H9 (cell line): ENCODE measurements around the gene TBC1D9B. TPM values are rescaled to one million over a fixed set of nuclear protein-coding genes. Genes with fewer than 3 reads are reported as not detected.

Source experiments
- DNase-seq: peaks from one replicate; pipeline ENCODE4 v3.0.0-alpha.2; 2017
- H2AFZ ChIP-seq: one replicate; pipeline ENCODE4 v1.6.1; 2013; ENCODE audit warnings: mild to moderate bottlenecking, low read length, control low read depth, moderate library complexity
- H2AK5ac ChIP-seq: 2 replicates; pipeline ENCODE4 v1.6.1; 2013; ENCODE audit warnings: low read length, control low read depth, mixed read lengths; ENCODE audit not compliant: insufficient read length
- H2BK120ac ChIP-seq: one replicate; pipeline ENCODE4 v1.6.1; 2013; ENCODE audit warnings: low read depth, mild to moderate bottlenecking, low read length, control low read depth, inconsistent platforms; ENCODE audit not compliant: poor library complexity, severe bottlenecking
- H2BK12ac ChIP-seq: 2 replicates; pipeline ENCODE4 v1.6.1; 2013; ENCODE audit warnings: low read length, control low read depth, mixed read lengths, low read depth; ENCODE audit not compliant: insufficient read length
- H2BK15ac ChIP-seq: 2 replicates; pipeline ENCODE4 v1.6.1; 2013; ENCODE audit warnings: low read depth, low read length, control low read depth
- H2BK20ac ChIP-seq: one replicate; pipeline ENCODE4 v1.6.1; 2013; ENCODE audit warnings: low read depth, mild to moderate bottlenecking, low read length, control low read depth, inconsistent platforms; ENCODE audit not compliant: poor library complexity, severe bottlenecking
- H2BK5ac ChIP-seq: 2 replicates; pipeline ENCODE4 v1.6.1; 2013; ENCODE audit warnings: low read length, control low read depth, mixed read lengths; ENCODE audit not compliant: insufficient read length
- H3K14ac ChIP-seq: 2 replicates; pipeline ENCODE4 v1.6.1; 2013; ENCODE audit warnings: low read length, control low read depth; ENCODE audit not compliant: insufficient read depth
- H3K18ac ChIP-seq: 2 replicates; pipeline ENCODE4 v1.6.1; 2013; ENCODE audit warnings: low read depth, mild to moderate bottlenecking, mixed read lengths, low read length, control low read depth; ENCODE audit not compliant: insufficient read length
- H3K23ac ChIP-seq: 2 replicates; pipeline ENCODE4 v1.6.1; 2013; ENCODE audit warnings: low read length, control low read depth, mixed read lengths, low read depth; ENCODE audit not compliant: insufficient read length
- H3K23me2 ChIP-seq: 2 replicates; pipeline ENCODE4 v1.6.1; 2013; ENCODE audit warnings: low read depth, mild to moderate bottlenecking, mixed read lengths, low read length, control low read depth; ENCODE audit not compliant: insufficient read length, poor library complexity, severe bottlenecking
- H3K27ac ChIP-seq: 2 replicates; pipeline ENCODE4 v1.5.1; 2013; ENCODE audit warnings: low read length, control low read depth, mixed read lengths, low read depth; ENCODE audit not compliant: insufficient read length
- H3K27me3 ChIP-seq: 2 replicates; pipeline ENCODE4 v1.6.1; 2013; ENCODE audit warnings: low read length, control low read depth, inconsistent platforms; ENCODE audit not compliant: insufficient read depth
- H3K4ac ChIP-seq: 2 replicates; pipeline ENCODE4 v1.6.1; 2013; ENCODE audit warnings: low read depth, mild to moderate bottlenecking, control low read depth, inconsistent platforms, low read length, moderate library complexity
- H3K4me1 ChIP-seq: 2 replicates; pipeline ENCODE4 v1.6.1; 2013; ENCODE audit warnings: low read length, control low read depth, inconsistent platforms; ENCODE audit not compliant: insufficient read depth
- H3K4me2 ChIP-seq: 2 replicates; pipeline ENCODE4 v1.6.1; 2013; ENCODE audit warnings: low read length, control low read depth, mixed read lengths; ENCODE audit not compliant: insufficient read length, insufficient read depth
- H3K56ac ChIP-seq: 2 replicates; pipeline ENCODE4 v1.6.1; 2013; ENCODE audit warnings: low read depth, mild to moderate bottlenecking, mixed read lengths, low read length, control low read depth; ENCODE audit not compliant: insufficient read length
- H3K79me1 ChIP-seq: 2 replicates; pipeline ENCODE4 v1.6.1; 2013; ENCODE audit warnings: low read depth, mild to moderate bottlenecking, moderate library complexity, low read length, control low read depth, inconsistent platforms; ENCODE audit not compliant: insufficient read depth, poor library complexity, severe bottlenecking
- H3K79me2 ChIP-seq: 2 replicates; pipeline ENCODE4 v1.6.1; 2013; ENCODE audit warnings: low read length, control low read depth, inconsistent platforms; ENCODE audit not compliant: insufficient read depth
- H3K9ac ChIP-seq: 2 replicates; pipeline ENCODE4 v1.6.1; 2013; ENCODE audit warnings: low read length, control low read depth, mixed read lengths; ENCODE audit not compliant: insufficient read length; ENCODE audit errors: extremely low read depth
- H3K9me3 ChIP-seq: one replicate; pipeline ENCODE4 v1.6.1; 2013; ENCODE audit warnings: low read depth, low read length, inconsistent platforms; ENCODE audit not compliant: control insufficient read depth
- H3T11ph ChIP-seq: one replicate; pipeline ENCODE4 v1.6.1; 2013; ENCODE audit warnings: mild to moderate bottlenecking, low read length, control low read depth, inconsistent platforms
- H4K20me1 ChIP-seq: one replicate; pipeline ENCODE4 v1.6.1; 2013; ENCODE audit not compliant: control insufficient read depth, insufficient read length, insufficient read depth
- H4K5ac ChIP-seq: 2 replicates; pipeline ENCODE4 v1.6.1; 2013; ENCODE audit warnings: low read depth, mild to moderate bottlenecking, mixed read lengths, low read length, control low read depth; ENCODE audit not compliant: insufficient read length
- H4K8ac ChIP-seq: replicated peaks from 2 replicates; pipeline ENCODE4 v1.6.1; 2013; ENCODE audit warnings: low read length, control low read depth, mixed read lengths, low read depth; ENCODE audit not compliant: insufficient read length
- H4K91ac ChIP-seq: 2 replicates; pipeline ENCODE4 v1.6.1; 2013; ENCODE audit warnings: low read depth, mild to moderate bottlenecking, moderate library complexity, mixed read lengths, low read length, control low read depth; ENCODE audit not compliant: insufficient read length
- H3K27ac Mint-ChIP-seq, 3 experiments: 2 replicates in 2 of 3; 3 replicates in 1 of 3; pipeline ENCODE4 v1.8.0; 2020 to 2021; ENCODE audit warnings: mixed read lengths in 3 of 3, mild to moderate bottlenecking in 1 of 3, moderate library complexity in 1 of 3
- H3K27me3 Mint-ChIP-seq: 2 replicates; pipeline ENCODE4 v1.8.0; 2021; ENCODE audit warnings: low read depth, mild to moderate bottlenecking, moderate library complexity, mixed read lengths
- H3K36me3 Mint-ChIP-seq, 3 experiments: 2 replicates in 2 of 3; 3 replicates in 1 of 3; pipeline ENCODE4 v1.8.0; 2020 to 2021; ENCODE audit warnings: low read depth in 3 of 3, mixed read lengths in 3 of 3; ENCODE audit not compliant: insufficient read depth in 1 of 3
- H3K4me1 Mint-ChIP-seq, 2 experiments: 2 replicates each; pipeline ENCODE4 v1.8.0; 2020; ENCODE audit warnings: mixed read lengths in 2 of 2
- H3K4me3 Mint-ChIP-seq, 2 experiments: 2 replicates in 1 of 2; 3 replicates in 1 of 2; pipeline ENCODE4 v1.8.0; 2020 to 2021; ENCODE audit warnings: mild to moderate bottlenecking in 2 of 2, mixed read lengths in 2 of 2, moderate library complexity in 1 of 2
- H3K9me3 Mint-ChIP-seq, 2 experiments: 2 replicates in 1 of 2; 3 replicates in 1 of 2; pipeline ENCODE4 v1.8.0; 2020; ENCODE audit warnings: mild to moderate bottlenecking in 2 of 2, mixed read lengths in 2 of 2, moderate library complexity in 1 of 2
- WGBS: extraction: QIAGEN DNeasy Blood & Tissue Kit; methylation state at CpG from one replicate; pipeline ENCODE4 v1.1.7; 2013; ENCODE audit warnings: missing lambda C conversion rate, low lambda C conversion rate, mixed read lengths; ENCODE audit not compliant: insufficient read length; ENCODE audit errors: extremely low coverage; 5-methylcytosine and 5-hydroxymethylcytosine counted together
- total RNA-seq: library from RNA; stranded (reverse); gene quantifications from 2 replicates; pipeline ENCODE4 v1.2.1, GENCODE V29; 2021
- TF ChIP-seq, protein P1 (sequence below): fragments of 200-600 bp; sonication (generic); conservative IDR thresholded peaks from 3 replicates; pipeline ENCODE4 v1.8.0; 2021; ENCODE audit warnings: antibody characterized with exemption, mild to moderate bottlenecking

TBC1D9B gene
- total RNA-seq, 1 experiment from 2014 or later = 62.1 TPM

DNA sequence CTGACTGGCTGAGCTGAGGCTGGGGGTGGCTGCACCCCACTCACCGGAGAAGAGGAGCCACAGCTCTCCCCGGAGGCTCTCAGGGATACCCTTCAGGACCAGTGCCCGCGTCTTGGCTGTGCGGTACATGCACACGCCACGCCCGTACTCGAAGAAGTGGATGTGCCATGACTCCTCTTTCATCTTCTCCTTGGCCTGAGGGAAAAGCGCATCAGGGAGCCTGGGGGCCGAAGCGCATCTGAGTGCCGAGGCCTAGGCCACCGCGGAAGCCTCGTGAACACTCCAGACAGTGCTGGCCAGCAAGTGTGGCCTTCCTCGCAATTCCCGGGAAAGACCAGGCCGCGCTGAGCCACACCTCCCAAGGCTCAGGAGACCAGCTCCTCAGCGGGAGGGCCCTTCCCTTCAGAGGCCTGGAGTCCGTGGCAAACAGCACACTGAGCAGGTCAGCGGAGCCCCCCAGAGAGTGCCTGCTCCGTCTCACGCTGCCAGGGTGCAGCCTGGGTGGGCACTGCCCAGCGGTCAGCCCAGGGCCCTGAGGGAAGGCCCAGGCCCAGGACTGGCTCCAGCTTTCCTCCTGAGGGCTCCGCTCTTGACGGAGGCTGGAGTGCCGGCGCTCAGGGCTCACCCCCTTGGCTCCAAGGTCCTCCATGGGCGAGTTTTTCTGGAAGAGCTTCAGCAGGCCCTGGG is 28.6 kb downstream of the TBC1D9B start:
- no peak overlapping the region for H2BK5ac ChIP-seq
- no peak overlapping the region for H3K14ac ChIP-seq
- no peak overlapping the region for H2AFZ ChIP-seq
- no peak overlapping the region for H3K27ac ChIP-seq
- no peak overlapping the region for H3K56ac ChIP-seq
- no peaks in the 10 kb centered on the region for H3K27me3 ChIP-seq
- no peak overlapping the region for H4K5ac ChIP-seq
- H3K18ac ChIP-seq = no peak overlapping the region
- no peak overlapping the region for H3K23ac ChIP-seq
- no peak for DNase-seq
- no peaks in the 10 kb centered on the region for H3K4me1 ChIP-seq
- H3T11ph ChIP-seq = no peak overlapping the region
- H2BK12ac ChIP-seq = no peak overlapping the region
- no peak overlapping the region for H2AK5ac ChIP-seq
- Mint-ChIP-seq H3K27ac (peak overlapping the region in 1 of 3 experiments; percentile 61; a peak in 2 of 7 replicates), H3K27me3 (peaks cover 2% of the 10 kb centered on the region), H3K9me3 (peaks cover 19 to 21% of the 10 kb centered on the region in 2 experiments), H3K36me3 (peaks cover 23 to 49% (median 48%) of the 10 kb centered on the region in 3 experiments), H3K4me1 (no peaks in the 10 kb centered on the region), H3K4me3 (no peak overlapping the region)
- no peak overlapping the region for H4K8ac ChIP-seq
- no peak overlapping the region for H3K4me2 ChIP-seq
- no peaks in the 10 kb centered on the region for H3K79me2 ChIP-seq
- H3K23me2 ChIP-seq = no peaks in the 10 kb centered on the region
- no peaks in the 10 kb centered on the region for H3K79me1 ChIP-seq
- no peak overlapping the region for H2BK20ac ChIP-seq
- no peak overlapping the region for H2BK15ac ChIP-seq
- peaks cover 12% of the 10 kb centered on the region for H3K9me3 ChIP-seq
- no peak overlapping the region for H3K4ac ChIP-seq
- no peaks in the 10 kb centered on the region for H4K20me1 ChIP-seq
- H3K9ac ChIP-seq = no peak overlapping the region
- H4K91ac ChIP-seq = no peak overlapping the region
- no peak overlapping the region for H2BK120ac ChIP-seq
- WGBS = no CpG with 5 or more reads among the region's 31 CpGs
- TF ChIP-seq, protein P1, sequence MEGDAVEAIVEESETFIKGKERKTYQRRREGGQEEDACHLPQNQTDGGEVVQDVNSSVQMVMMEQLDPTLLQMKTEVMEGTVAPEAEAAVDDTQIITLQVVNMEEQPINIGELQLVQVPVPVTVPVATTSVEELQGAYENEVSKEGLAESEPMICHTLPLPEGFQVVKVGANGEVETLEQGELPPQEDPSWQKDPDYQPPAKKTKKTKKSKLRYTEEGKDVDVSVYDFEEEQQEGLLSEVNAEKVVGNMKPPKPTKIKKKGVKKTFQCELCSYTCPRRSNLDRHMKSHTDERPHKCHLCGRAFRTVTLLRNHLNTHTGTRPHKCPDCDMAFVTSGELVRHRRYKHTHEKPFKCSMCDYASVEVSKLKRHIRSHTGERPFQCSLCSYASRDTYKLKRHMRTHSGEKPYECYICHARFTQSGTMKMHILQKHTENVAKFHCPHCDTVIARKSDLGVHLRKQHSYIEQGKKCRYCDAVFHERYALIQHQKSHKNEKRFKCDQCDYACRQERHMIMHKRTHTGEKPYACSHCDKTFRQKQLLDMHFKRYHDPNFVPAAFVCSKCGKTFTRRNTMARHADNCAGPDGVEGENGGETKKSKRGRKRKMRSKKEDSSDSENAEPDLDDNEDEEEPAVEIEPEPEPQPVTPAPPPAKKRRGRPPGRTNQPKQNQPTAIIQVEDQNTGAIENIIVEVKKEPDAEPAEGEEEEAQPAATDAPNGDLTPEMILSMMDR = no peak
